ENCODE measurements around the gene PRRG1. TPM values are rescaled to one million over a fixed set of nuclear protein-coding genes. Genes with fewer than 3 reads are reported as not detected.
"Not testable (repeated sequence)": the region's sequence is repeated elsewhere in the genome, so short reads cannot be mapped to it uniquely, and the experiment has no call there.

PRRG1 gene
- 23.5 and 34.4 TPM in 2 replicates for total RNA-seq (2021)
- percentile 92 among the genes with signal in this experiment for Bru-seq, nascent RNA
- percentile 99 among the genes with signal in this experiment for BruChase-seq, experiment 1, labeled RNA remaining after a 2-hour chase
- percentile 98 among the genes with signal in this experiment for BruChase-seq, experiment 2, labeled RNA remaining after a 6-hour chase
- long read RNA-seq, full-length matches to known transcripts, result 19 of 21 reads
- long read RNA-seq, partial matches to known transcripts, result 0 of 21 reads
- long read RNA-seq, other reads (novel, unspliced or antisense), result 2 of 21 reads

DNA sequence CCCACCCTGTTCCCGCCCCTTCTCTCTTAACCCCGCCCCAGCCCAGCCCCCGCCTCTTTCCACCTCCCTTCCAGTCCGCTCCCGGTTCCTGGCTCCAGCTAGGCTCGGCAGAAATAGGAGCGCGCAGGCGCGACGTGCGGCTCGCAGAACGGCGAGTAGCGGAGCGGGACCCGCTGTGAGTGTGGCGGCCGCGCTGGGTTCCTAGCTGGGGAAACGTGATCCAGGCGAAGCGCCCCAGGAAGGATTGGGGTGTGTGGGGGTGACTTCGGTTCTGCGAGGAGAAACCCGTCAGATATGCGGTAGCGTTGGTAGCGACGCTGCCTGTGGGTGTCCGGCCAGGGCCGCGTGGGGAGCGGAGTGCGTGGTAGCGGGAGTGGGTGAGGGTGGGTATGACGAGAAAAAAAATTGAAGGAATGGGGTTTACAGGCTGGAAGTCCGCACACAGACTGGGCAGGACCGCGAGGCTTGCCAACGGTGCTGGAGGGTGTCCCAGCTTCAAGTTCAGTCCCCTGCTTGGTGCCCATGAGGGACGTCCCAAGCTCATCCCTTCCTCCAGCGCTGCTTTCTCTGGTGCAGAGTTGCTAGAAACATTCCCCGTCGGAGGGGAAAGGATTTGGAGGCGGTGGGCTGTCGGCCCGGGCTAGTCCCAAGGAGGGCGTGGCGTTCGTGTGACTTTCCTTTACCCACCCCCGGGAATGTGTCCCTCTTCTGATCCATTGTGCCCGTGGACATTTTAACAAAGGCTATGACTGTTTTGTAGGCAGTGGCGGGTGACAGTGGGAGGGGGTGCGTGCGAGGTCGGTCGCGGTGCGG lies at the start of gene PRRG1:
Gene PRRG1, plus strand, starts transcription at position 144 of the 813 bp plus-strand sequence. CDS start 56,886 bp downstream, outside the sequence.
- H2AFZ ChIP-seq, result peak within 1 kb of the TSS; percentile 94
- POLR2A ChIA-PET (ENCODE audit: unreplicated experiment), result interaction anchor here (0.6 to 2.0 kb wide), 5 partner anchors 31 to 56 kb away, joined by 3 to 25 read pairs (median 6); no protein-coding TSS in a partner anchor

GRCh38 chrX:37302569-37302968 lies 46.6 kb upstream of the PRRG1 start:
- CTCF ChIA-PET, result no interaction called here
- no peak overlapping the region for H2AFZ ChIP-seq

More for the DNA sequence above, at the start of gene PRRG1:
- Histone ChIP-seq H3K27ac (peak within 1 kb of the TSS; percentile 59), H3K4me2 (peak within 1 kb of the TSS; percentile 84), H3K4me1 (replicated peaks; ENCODE audit: insufficient read depth) (peaks cover 33% of the 10 kb centered on the region), H4K20me1 (ENCODE audit: insufficient read depth) (no peaks in the 10 kb centered on the region), H3K79me2 (ENCODE audit: low read depth) (peaks cover 48% of the 10 kb centered on the region), H3K9me2 (ENCODE audit: insufficient read depth) (no peaks in the 10 kb centered on the region), H3K4me3 (peak within 1 kb of the TSS; percentile 79), H3K36me3 (ENCODE audit: low read depth) (no peaks in the 10 kb centered on the region), H3K27me3 (ENCODE audit: insufficient read depth, low read depth) (no peaks in the 10 kb centered on the region), H3K9me3 (ENCODE audit: insufficient read depth, low read depth) (no peaks in the 10 kb centered on the region), H3F3A (ENCODE audit: insufficient read depth, low read depth) (no peaks in the 10 kb centered on the region)
- peak; percentile 69 to 83 for DNase-seq
- TF ChIP-seq, protein P1, sequence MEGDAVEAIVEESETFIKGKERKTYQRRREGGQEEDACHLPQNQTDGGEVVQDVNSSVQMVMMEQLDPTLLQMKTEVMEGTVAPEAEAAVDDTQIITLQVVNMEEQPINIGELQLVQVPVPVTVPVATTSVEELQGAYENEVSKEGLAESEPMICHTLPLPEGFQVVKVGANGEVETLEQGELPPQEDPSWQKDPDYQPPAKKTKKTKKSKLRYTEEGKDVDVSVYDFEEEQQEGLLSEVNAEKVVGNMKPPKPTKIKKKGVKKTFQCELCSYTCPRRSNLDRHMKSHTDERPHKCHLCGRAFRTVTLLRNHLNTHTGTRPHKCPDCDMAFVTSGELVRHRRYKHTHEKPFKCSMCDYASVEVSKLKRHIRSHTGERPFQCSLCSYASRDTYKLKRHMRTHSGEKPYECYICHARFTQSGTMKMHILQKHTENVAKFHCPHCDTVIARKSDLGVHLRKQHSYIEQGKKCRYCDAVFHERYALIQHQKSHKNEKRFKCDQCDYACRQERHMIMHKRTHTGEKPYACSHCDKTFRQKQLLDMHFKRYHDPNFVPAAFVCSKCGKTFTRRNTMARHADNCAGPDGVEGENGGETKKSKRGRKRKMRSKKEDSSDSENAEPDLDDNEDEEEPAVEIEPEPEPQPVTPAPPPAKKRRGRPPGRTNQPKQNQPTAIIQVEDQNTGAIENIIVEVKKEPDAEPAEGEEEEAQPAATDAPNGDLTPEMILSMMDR (conservative IDR thresholded peaks at IDR 0.05), result no peak
- no peak for TF ChIP-seq EZH2 (IDR thresholded peaks at IDR 0.05; ENCODE audit: low read depth)
- intact Hi-C loops (cut with micrococcal nuclease; ENCODE audit: unreplicated experiment), result loop anchor here (1.0 to 2.0 kb wide), 2 partner anchors 33 to 105 kb away; no protein-coding TSS in a partner anchor
- no TSS peak for BruUV-seq (replicated peaks)
- CTCF ChIA-PET, result no interaction called here

DNA sequence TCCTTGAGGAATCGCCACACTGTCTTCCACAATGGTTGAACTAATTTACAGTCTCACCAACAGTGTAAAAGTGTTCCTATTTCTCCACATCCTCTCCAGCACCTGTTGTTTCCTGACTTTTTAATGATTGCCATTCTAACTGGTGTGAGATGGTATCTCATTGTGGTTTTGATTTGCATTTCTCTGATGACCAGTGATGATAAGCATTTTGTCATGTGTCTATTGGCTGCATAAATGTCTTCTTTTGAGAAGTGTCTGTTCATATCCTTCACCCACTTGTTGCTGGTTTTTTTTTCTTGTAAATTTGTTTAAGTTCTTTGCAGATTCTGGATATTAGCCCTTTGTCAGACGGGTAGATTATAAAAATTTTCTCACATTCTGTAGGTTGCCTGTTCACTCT lies 43.9 kb upstream of the PRRG1 start:
- H2AFZ ChIP-seq; H3F3A ChIP-seq (ENCODE audit: insufficient read depth, low read depth); H3K4me1 ChIP-seq (replicated peaks; ENCODE audit: insufficient read depth); H3K79me2 ChIP-seq (ENCODE audit: low read depth); POLR2A ChIA-PET (ENCODE audit: unreplicated experiment); H3K4me2 ChIP-seq; H4K20me1 ChIP-seq (ENCODE audit: insufficient read depth); H3K9me2 ChIP-seq (ENCODE audit: insufficient read depth); H3K9me3 ChIP-seq (ENCODE audit: insufficient read depth, low read depth); H3K36me3 ChIP-seq (ENCODE audit: low read depth); DNase-seq; intact Hi-C loops (cut with micrococcal nuclease; ENCODE audit: unreplicated experiment); H3K4me3 ChIP-seq; H3K27me3 ChIP-seq (ENCODE audit: insufficient read depth, low read depth); CTCF ChIA-PET; H3K27ac ChIP-seq; BruUV-seq (replicated peaks): not testable (repeated sequence)

More at GRCh38 chrX:37302569-37302968, 46.6 kb upstream of the PRRG1 start:
- Histone ChIP-seq H3K9me2 (ENCODE audit: insufficient read depth) (no peaks in the 10 kb centered on the region), H4K20me1 (ENCODE audit: insufficient read depth) (no peaks in the 10 kb centered on the region), H3K4me3 (no peak overlapping the region), H3K4me1 (replicated peaks; ENCODE audit: insufficient read depth) (no peaks in the 10 kb centered on the region), H3F3A (ENCODE audit: insufficient read depth, low read depth) (no peaks in the 10 kb centered on the region), H3K27ac (no peak overlapping the region), H3K4me2 (no peak overlapping the region), H3K9me3 (ENCODE audit: insufficient read depth, low read depth) (no peaks in the 10 kb centered on the region), H3K27me3 (ENCODE audit: insufficient read depth, low read depth) (no peaks in the 10 kb centered on the region), H3K79me2 (ENCODE audit: low read depth) (no peaks in the 10 kb centered on the region), H3K36me3 (ENCODE audit: low read depth) (no peaks in the 10 kb centered on the region)
- TF ChIP-seq EZH2 (IDR thresholded peaks at IDR 0.05; ENCODE audit: low read depth), result no peak
- TF ChIP-seq, protein P1 (conservative IDR thresholded peaks at IDR 0.05), result peak; percentile 49
- BruUV-seq (replicated peaks), result no TSS peak
- DNase-seq, result peak in 1 of 2 experiments; percentile 29
- POLR2A ChIA-PET (ENCODE audit: unreplicated experiment), result no interaction called here
- intact Hi-C loops (cut with micrococcal nuclease; ENCODE audit: unreplicated experiment), result loop anchor here (2.0 kb wide), 1 partner anchor 270 kb away; no protein-coding TSS in a partner anchor
